Neural progenitor cell (in vitro differentiated cells): Measurements from ENCODE around the gene TYMP. TPM values are rescaled to one million over a fixed set of nuclear protein-coding genes. Genes with fewer than 3 reads are reported as not detected.

Experiments used
- DNase-seq: peaks from one replicate; pipeline ENCODE4 v3.0.0-alpha.2; 2016; ENCODE audit warnings: low spot score
- H2AFZ ChIP-seq: fragments of 200-600 bp; sonication (generic); replicated peaks from 2 replicates; pipeline ENCODE4 v1.6.1; 2016; ENCODE audit warnings: antibody characterized with exemption
- H3F3A ChIP-seq: fragments of 200-600 bp; sonication (generic); 2 replicates; pipeline ENCODE4 v1.6.1; 2016; ENCODE audit warnings: antibody characterized with exemption, low read depth
- H3K27ac ChIP-seq: fragments of 200-600 bp; sonication (generic); 2 replicates; pipeline ENCODE4 v1.5.1; 2016; ENCODE audit warnings: mild to moderate bottlenecking
- H3K27me3 ChIP-seq: fragments of 200-600 bp; sonication (generic); 2 replicates; pipeline ENCODE4 v1.6.1; 2016; ENCODE audit warnings: mild to moderate bottlenecking, moderate library complexity
- H3K36me3 ChIP-seq: fragments of 200-600 bp; sonication (generic); 2 replicates; pipeline ENCODE4 v1.5.1; 2016
- H3K4me1 ChIP-seq: fragments of 200-600 bp; sonication (generic); 2 replicates; pipeline ENCODE4 v1.6.1; 2016; ENCODE audit warnings: mixed run types
- H3K4me2 ChIP-seq: fragments of 200-600 bp; sonication (generic); 2 replicates; pipeline ENCODE4 v1.6.1; 2016
- H3K4me3 ChIP-seq: fragments of 200-600 bp; sonication (generic); 2 replicates; pipeline ENCODE4 v1.5.1; 2016
- H3K79me2 ChIP-seq: fragments of 200-600 bp; sonication (generic); 2 replicates; pipeline ENCODE4 v1.6.1; 2016; ENCODE audit warnings: low read depth
- H3K9ac ChIP-seq: fragments of 200-600 bp; sonication (generic); 2 replicates; pipeline ENCODE4 v1.6.1; 2016
- H3K9me3 ChIP-seq: fragments of 200-600 bp; sonication (generic); 2 replicates; pipeline ENCODE4 v1.5.1; 2016; ENCODE audit warnings: low read depth
- H4K20me1 ChIP-seq: fragments of 200-600 bp; sonication (generic); 2 replicates; pipeline ENCODE4 v1.6.1; 2016; ENCODE audit warnings: low read depth
- H3K27ac Mint-ChIP-seq: 3 replicates; pipeline ENCODE4 v1.8.0; 2021; ENCODE audit warnings: mixed read lengths
- H3K27me3 Mint-ChIP-seq: 2 replicates; pipeline ENCODE4 v1.8.0; 2022; ENCODE audit warnings: low read depth, mild to moderate bottlenecking, inconsistent platforms, moderate library complexity, mixed read lengths; ENCODE audit not compliant: insufficient read depth
- H3K36me3 Mint-ChIP-seq: 3 replicates; pipeline ENCODE4 v1.8.0; 2021; ENCODE audit warnings: mixed read lengths
- H3K4me1 Mint-ChIP-seq: 3 replicates; pipeline ENCODE4 v1.8.0; 2021; ENCODE audit warnings: mixed read lengths
- H3K4me3 Mint-ChIP-seq: 3 replicates; pipeline ENCODE4 v1.8.0; 2021; ENCODE audit warnings: mild to moderate bottlenecking, moderate library complexity, mixed read lengths
- H3K9me3 Mint-ChIP-seq: 3 replicates; pipeline ENCODE4 v1.8.0; 2020; ENCODE audit warnings: mixed read lengths
- CTCF ChIP-seq: fragments of 200-600 bp; sonication (generic); IDR thresholded peaks from 2 replicates; pipeline ENCODE4 v1.5.1; 2017; ENCODE audit warnings: antibody characterized with exemption, mild to moderate bottlenecking
- EZH2 ChIP-seq: fragments of 200-600 bp; sonication (generic); IDR thresholded peaks from 2 replicates; pipeline ENCODE4 v1.6.1; 2017; ENCODE audit warnings: antibody characterized with exemption, mild to moderate bottlenecking, moderate library complexity
- EZH2phosphoT487 ChIP-seq: fragments of 200-600 bp; sonication (generic); IDR thresholded peaks from 2 replicates; pipeline ENCODE4 v1.6.1; 2017; ENCODE audit warnings: antibody characterized with exemption
- total RNA-seq: library from RNA; depleted of rRNA; stranded (reverse); fragments of >200 nt; gene quantifications from 2 replicates; pipeline ENCODE4 v1.2.3, GENCODE V29; 2015; ENCODE audit warnings: low replicate concordance

TYMP gene
- total RNA-seq, 1 donor from 2014 or later: not detected

- TF ChIP-seq EZH2phosphoT487 (no peak), EZH2 (no peak), CTCF (no peak)
- no peak overlapping the region for H3K27ac Mint-ChIP-seq
- Histone ChIP-seq H3K27ac (no peak overlapping the region), H3K9me3 (no peaks in the 10 kb centered on the region), H3K4me3 (no peak overlapping the region), H4K20me1 (no peaks in the 10 kb centered on the region), H3K79me2 (no peaks in the 10 kb centered on the region), H3K4me2 (no peak overlapping the region), H3K9ac (no peak overlapping the region), H2AFZ (no peak overlapping the region), H3F3A (peaks cover 6% of the 10 kb centered on the region), H3K27me3 (peaks cover 34% of the 10 kb centered on the region), H3K36me3 (no peaks in the 10 kb centered on the region), H3K4me1 (no peaks in the 10 kb centered on the region)
- H3K4me3 Mint-ChIP-seq: no peak overlapping the region
- peaks cover 12% of the 10 kb centered on the region for H3K27me3 Mint-ChIP-seq
- no peaks in the 10 kb centered on the region for H3K36me3 Mint-ChIP-seq
- H3K4me1 Mint-ChIP-seq: no peaks in the 10 kb centered on the region
- no peaks in the 10 kb centered on the region for H3K9me3 Mint-ChIP-seq
- DNase-seq: no peak
Observed at GRCh38 chr22:50547263-50547985, 17.6 kb upstream of the TYMP start.

DNA sequence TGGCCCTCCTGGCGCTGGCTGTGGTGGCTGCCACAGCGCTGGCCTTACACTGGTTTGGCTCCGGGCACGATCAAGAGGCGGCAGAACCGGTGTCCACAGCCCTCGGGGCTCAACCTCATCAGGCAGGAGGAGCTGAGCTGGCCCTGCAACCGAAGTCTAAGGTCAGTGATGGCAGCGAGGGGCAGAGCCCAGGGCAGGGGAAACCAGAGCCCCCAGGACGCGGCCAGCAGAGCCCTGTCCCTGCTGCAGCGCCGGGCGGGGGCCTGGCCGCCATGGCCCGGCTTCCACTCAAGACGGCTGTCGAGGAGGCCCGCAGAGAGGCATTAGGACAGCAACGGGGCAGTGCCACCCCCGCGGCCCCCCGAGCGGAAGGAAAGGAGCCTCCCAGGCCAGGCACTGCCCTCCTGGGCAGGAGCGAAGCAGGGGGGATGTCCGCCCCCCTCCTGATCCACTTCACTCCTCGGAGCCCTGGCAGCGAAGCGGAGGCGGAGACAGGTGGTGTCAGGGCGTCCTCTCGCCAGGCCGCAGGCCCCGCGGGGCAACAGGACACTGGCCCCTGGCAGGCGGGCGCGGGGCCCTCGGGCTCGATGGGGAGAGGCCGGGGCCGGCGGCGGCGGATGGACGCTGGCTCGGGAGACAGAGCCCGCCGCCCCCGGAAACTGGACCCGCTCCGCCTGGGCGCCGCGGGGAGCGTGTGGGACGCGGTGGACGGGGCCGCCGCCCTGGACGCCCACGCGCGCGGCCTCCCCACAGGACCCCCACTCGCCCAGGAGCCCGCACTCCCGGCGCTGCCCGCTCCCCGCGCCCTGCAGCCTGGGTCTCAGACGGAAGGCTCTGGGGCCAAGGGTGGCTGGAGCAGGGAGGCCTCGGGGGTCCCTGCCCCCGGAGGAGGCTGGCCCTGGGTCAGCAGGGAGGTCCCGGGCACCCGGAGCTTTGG, 16.8 kb upstream of the TYMP start:
- Histone ChIP-seq H3K4me1 (no peaks in the 10 kb centered on the region), H3K79me2 (no peaks in the 10 kb centered on the region), H3K36me3 (no peaks in the 10 kb centered on the region), H3K9me3 (no peaks in the 10 kb centered on the region), H3K9ac (no peak overlapping the region), H3F3A (peaks cover 9% of the 10 kb centered on the region), H4K20me1 (no peaks in the 10 kb centered on the region), H3K27ac (no peak overlapping the region), H3K27me3 (peaks cover 34% of the 10 kb centered on the region), H3K4me2 (no peak overlapping the region), H2AFZ (no peak overlapping the region), H3K4me3 (no peak overlapping the region)
- no peak overlapping the region for H3K4me3 Mint-ChIP-seq
- no peak overlapping the region for H3K27ac Mint-ChIP-seq
- no peaks in the 10 kb centered on the region for H3K36me3 Mint-ChIP-seq
- H3K9me3 Mint-ChIP-seq: no peaks in the 10 kb centered on the region
- H3K4me1 Mint-ChIP-seq: no peaks in the 10 kb centered on the region
- no peak for TF ChIP-seq CTCF
- no peak for TF ChIP-seq EZH2
- TF ChIP-seq EZH2phosphoT487: no peak
- peaks cover 14% of the 10 kb centered on the region for H3K27me3 Mint-ChIP-seq
- DNase-seq: no peak

- no peak within 1 kb of the TSS for H3K4me3 Mint-ChIP-seq
- no peak for DNase-seq
- Histone ChIP-seq H2AFZ (no peak within 1 kb of the TSS), H3K27me3 (peaks cover 34% of the 10 kb centered on the region), H3K4me2 (no peak within 1 kb of the TSS), H3F3A (peaks cover 14% of the 10 kb centered on the region), H3K4me1 (no peaks in the 10 kb centered on the region), H3K27ac (no peak within 1 kb of the TSS), H3K4me3 (no peak within 1 kb of the TSS), H3K36me3 (no peaks in the 10 kb centered on the region), H3K9ac (no peak within 1 kb of the TSS), H3K79me2 (no peaks in the 10 kb centered on the region), H4K20me1 (no peaks in the 10 kb centered on the region), H3K9me3 (no peaks in the 10 kb centered on the region)
- H3K27me3 Mint-ChIP-seq: peaks cover 14% of the 10 kb centered on the region
- TF ChIP-seq EZH2phosphoT487 (no peak), EZH2 (no peak), CTCF (no peak)
- no peaks in the 10 kb centered on the region for H3K9me3 Mint-ChIP-seq
- no peaks in the 10 kb centered on the region for H3K4me1 Mint-ChIP-seq
- no peaks in the 10 kb centered on the region for H3K36me3 Mint-ChIP-seq
- H3K27ac Mint-ChIP-seq: no peak within 1 kb of the TSS
Observed at GRCh38 chr22:50545522-50546325, 15.9 kb upstream of the TYMP start, which contains the start of gene KLHDC7B. Gene KLHDC7B, plus strand, starts transcription at chr22:50545899. Its CDS starts 345 bp downstream, at chr22:50546244.
